Nephron progenitor cell (in vitro differentiated cells): ENCODE measurements around the gene QSER1.
"Not testable (repeated sequence)": the region's sequence is repeated elsewhere in the genome, so short reads cannot be mapped to it uniquely, and the experiment has no call there.

Source experiments
- DNase-seq: peaks from one replicate; pipeline ENCODE4 v3.0.0; 2021
- H3K27ac Mint-ChIP-seq: 2 replicates; pipeline ENCODE4 v1.8.0; 2021; ENCODE audit warnings: mild to moderate bottlenecking, moderate library complexity, mixed read lengths
- H3K27me3 Mint-ChIP-seq: 2 replicates; pipeline ENCODE4 v1.8.0; 2021; ENCODE audit warnings: mild to moderate bottlenecking, low read depth, mixed read lengths; ENCODE audit not compliant: poor library complexity
- H3K36me3 Mint-ChIP-seq: 2 replicates; pipeline ENCODE4 v1.8.0; 2021; ENCODE audit warnings: low read depth, mixed read lengths
- H3K4me1 Mint-ChIP-seq: 2 replicates; pipeline ENCODE4 v1.8.0; 2021; ENCODE audit warnings: mixed read lengths
- H3K4me3 Mint-ChIP-seq: 2 replicates; pipeline ENCODE4 v1.8.0; 2021; ENCODE audit warnings: mild to moderate bottlenecking, moderate library complexity, mixed read lengths
- H3K9me3 Mint-ChIP-seq: 2 replicates; pipeline ENCODE4 v1.8.0; 2021; ENCODE audit warnings: mild to moderate bottlenecking, moderate library complexity, mixed read lengths
- TF ChIP-seq, protein P1 (sequence below): fragments of 200-600 bp; sonication (generic); IDR thresholded peaks from 2 replicates; pipeline ENCODE4 v1.5.0; 2021; ENCODE audit warnings: antibody characterized with exemption

The QSER1 gene

DNA sequence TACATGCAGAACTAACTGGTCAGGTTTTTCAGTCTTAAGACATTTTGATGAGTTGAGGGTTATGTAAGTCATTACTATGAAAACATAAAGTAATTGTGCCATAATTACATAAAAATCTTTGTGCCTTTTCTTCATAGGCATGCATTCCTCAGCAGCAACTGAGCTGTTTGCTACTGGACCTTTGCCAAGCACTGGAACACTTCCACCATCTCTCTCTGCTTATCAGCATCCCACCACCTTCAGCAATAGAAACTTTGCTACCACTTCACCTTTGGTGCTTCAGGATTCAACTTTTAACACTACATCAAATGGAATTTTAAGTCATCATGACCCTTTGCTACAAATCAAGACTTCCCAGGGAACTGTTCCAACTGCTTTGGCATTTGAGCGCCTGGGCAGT, 39.0 kb downstream of the QSER1 start:
- TF ChIP-seq, protein P1, sequence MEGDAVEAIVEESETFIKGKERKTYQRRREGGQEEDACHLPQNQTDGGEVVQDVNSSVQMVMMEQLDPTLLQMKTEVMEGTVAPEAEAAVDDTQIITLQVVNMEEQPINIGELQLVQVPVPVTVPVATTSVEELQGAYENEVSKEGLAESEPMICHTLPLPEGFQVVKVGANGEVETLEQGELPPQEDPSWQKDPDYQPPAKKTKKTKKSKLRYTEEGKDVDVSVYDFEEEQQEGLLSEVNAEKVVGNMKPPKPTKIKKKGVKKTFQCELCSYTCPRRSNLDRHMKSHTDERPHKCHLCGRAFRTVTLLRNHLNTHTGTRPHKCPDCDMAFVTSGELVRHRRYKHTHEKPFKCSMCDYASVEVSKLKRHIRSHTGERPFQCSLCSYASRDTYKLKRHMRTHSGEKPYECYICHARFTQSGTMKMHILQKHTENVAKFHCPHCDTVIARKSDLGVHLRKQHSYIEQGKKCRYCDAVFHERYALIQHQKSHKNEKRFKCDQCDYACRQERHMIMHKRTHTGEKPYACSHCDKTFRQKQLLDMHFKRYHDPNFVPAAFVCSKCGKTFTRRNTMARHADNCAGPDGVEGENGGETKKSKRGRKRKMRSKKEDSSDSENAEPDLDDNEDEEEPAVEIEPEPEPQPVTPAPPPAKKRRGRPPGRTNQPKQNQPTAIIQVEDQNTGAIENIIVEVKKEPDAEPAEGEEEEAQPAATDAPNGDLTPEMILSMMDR, result no peak
- Mint-ChIP-seq H3K27me3 (peaks cover 3% of the 10 kb centered on the region), H3K4me3 (no peak overlapping the region), H3K9me3 (no peaks in the 10 kb centered on the region), H3K36me3 (peaks cover 69% of the 10 kb centered on the region), H3K4me1 (no peaks in the 10 kb centered on the region), H3K27ac (peak overlapping the region; percentile 65)
- DNase-seq, result no peak

DNA sequence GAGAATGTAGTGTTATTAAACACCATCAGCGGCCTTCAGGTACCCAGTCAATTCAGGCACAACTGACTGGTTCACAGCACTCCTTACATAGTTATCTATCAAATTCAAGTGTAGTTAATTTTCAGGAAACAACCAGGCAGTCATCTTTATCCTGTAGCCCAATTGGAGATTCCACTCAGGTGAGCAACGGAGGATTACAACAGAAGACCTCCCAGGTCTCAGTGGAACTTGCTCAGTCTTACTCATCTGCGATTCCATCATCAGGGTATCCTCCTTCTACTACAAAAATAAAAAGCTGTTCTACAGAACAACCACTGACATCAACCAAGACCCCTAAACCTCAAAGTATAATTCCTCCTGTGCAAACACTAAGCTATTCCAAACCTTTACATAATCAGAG, 39.6 kb downstream of the QSER1 start:
- H3K9me3 Mint-ChIP-seq, result no peaks in the 10 kb centered on the region
- TF ChIP-seq, protein P1, result no peak
- H3K4me3 Mint-ChIP-seq, result no peak overlapping the region
- peaks cover 4% of the 10 kb centered on the region for H3K27me3 Mint-ChIP-seq
- H3K27ac Mint-ChIP-seq, result no peak overlapping the region
- peaks cover 75% of the 10 kb centered on the region for H3K36me3 Mint-ChIP-seq
- no peak for DNase-seq
- H3K4me1 Mint-ChIP-seq, result no peaks in the 10 kb centered on the region

DNA sequence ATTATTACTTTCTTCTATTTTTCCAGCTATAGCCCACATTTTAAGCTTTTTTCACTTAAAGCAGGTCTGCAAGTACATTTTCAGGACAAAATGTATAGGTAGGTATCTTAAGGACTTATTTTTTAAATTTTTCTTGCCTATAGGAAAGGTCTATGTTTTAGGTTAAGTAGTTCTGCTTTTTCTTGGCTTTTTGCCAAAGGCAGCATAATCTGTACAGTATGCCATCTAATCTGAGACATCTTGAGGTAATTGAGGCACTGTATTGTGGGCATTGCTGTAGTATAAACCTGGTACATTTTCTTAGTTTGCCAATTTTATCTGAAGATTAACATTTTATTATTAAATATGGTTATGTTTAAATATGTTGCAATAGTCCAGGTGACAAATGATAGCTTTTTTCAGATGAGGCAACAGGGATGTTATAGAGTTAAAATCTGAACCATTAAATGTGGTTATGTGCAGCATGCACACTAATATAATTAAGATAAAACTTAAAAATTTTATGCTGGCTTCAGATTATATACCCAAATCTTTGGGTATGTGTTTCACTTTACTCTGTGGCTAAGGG, 42.9 kb downstream of the QSER1 start:
- Mint-ChIP-seq H3K4me1 (no peaks in the 10 kb centered on the region), H3K27me3 (peaks cover 6% of the 10 kb centered on the region), H3K27ac (no peak overlapping the region), H3K9me3 (peaks cover 8% of the 10 kb centered on the region), H3K36me3 (peaks cover 95% of the 10 kb centered on the region), H3K4me3 (no peak overlapping the region)
- DNase-seq, result no peak
- TF ChIP-seq, protein P1, result no peak

DNA sequence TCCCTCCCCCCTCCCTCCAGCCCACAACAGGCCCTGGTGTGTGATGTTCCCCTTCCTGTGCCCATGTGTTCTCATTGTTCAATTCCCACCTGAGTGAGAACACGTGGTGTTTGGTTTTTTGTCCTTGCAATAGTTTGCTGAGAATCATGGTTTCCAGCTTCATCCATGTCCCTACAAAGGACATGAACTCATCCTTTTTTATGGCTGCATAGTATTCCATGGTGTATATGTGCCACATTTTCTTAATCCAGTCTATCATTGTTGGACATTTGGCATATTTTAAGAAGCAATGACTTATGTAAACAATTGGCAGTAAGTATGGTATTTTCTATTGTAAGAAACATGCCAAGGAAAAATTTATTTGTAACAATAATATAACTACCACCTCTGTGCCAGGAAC, 43.6 kb downstream of the QSER1 start:
- H3K4me1 Mint-ChIP-seq, H3K4me3 Mint-ChIP-seq, H3K27ac Mint-ChIP-seq, H3K27me3 Mint-ChIP-seq, DNase-seq: not testable (repeated sequence)
- H3K9me3 Mint-ChIP-seq, result peaks cover 14% of the 10 kb centered on the region
- peaks cover 100% of the 10 kb centered on the region for H3K36me3 Mint-ChIP-seq

DNA sequence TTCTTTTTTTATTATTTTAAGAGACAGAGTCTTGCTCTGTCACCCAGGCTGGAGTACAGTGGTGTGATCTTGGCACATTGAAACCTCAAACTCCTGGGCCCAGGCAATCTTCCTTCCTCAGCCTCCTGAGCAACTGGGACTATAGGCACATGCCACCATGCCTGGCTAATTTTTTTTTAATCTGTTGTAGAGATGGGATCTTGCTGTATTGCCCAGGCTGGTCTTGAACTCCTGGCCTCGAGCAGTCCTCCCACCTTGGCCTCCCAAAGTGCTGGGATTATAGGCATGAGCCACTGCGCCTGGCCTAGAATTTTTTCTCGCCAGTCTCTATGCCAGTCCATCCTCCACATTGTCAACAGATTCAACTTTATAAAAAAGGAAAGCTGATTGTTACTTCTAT, 44.7 kb downstream of the QSER1 start:
- H3K4me3 Mint-ChIP-seq, H3K27me3 Mint-ChIP-seq, H3K27ac Mint-ChIP-seq, DNase-seq, H3K4me1 Mint-ChIP-seq: not testable (repeated sequence)
- H3K36me3 Mint-ChIP-seq, result peaks cover 93% of the 10 kb centered on the region
- H3K9me3 Mint-ChIP-seq, result peaks cover 18% of the 10 kb centered on the region

DNA sequence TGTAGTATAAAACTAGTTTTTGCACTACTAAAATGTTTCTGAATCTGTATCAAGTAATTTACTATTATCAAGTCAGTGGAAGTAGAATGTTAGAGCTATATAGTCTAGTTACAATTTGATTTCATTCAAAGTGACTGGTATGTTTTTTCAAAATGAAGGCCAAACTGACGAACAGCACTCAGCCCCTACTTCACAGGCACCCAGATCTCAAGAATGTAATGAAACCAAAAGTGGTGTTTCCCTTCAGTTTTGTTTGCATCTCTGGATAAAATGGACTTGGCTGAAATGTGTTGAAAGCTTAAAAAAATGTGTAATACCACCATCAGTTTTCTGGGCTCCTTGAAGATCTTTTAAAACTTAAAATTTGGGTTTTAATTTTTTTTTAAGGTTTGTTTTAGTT, 46.4 kb downstream of the QSER1 start:
- Mint-ChIP-seq H3K27me3 (peaks cover 6% of the 10 kb centered on the region), H3K4me1 (no peaks in the 10 kb centered on the region), H3K4me3 (no peak overlapping the region), H3K36me3 (peaks cover 86% of the 10 kb centered on the region), H3K9me3 (peaks cover 27% of the 10 kb centered on the region), H3K27ac (no peak overlapping the region)
- TF ChIP-seq, protein P1, result no peak
- no peak for DNase-seq

DNA sequence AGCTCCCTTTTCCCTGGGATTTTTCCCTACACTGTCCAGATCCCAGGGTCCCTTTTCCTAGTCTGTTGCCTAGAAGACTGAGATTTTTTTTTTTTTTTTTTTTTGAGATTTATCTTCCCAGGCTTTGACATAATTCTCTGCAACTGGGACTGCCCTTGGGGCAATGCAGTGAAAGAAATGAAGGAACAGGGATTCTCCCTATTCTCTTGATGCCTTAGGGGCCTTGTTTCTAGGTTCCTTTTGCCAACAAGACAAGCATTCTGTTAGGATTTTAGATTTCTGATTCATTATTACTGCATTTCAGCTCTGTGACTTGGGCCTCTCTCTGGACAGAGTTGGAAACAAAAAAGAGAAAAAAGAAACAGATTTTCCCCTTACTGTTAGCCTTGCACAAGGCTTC, 47.3 kb downstream of the QSER1 start:
- Mint-ChIP-seq H3K4me1 (no peaks in the 10 kb centered on the region), H3K9me3 (peaks cover 28% of the 10 kb centered on the region), H3K27ac (no peak overlapping the region), H3K27me3 (peaks cover 3% of the 10 kb centered on the region), H3K4me3 (no peak overlapping the region), H3K36me3 (peaks cover 80% of the 10 kb centered on the region)
- DNase-seq, result no peak
- TF ChIP-seq, protein P1, result no peak
